ENCODE data around the gene TFF1. TPM values are rescaled to one million over a fixed set of nuclear protein-coding genes. Genes with fewer than 3 reads are reported as not detected.
A peak's percentile ranks its signal among the peaks of the same experiment; 100 is the strongest.

The TFF1 gene
- polyA plus RNA-seq, 3 donors = 0.65 TPM; not detected in 2

DNA sequence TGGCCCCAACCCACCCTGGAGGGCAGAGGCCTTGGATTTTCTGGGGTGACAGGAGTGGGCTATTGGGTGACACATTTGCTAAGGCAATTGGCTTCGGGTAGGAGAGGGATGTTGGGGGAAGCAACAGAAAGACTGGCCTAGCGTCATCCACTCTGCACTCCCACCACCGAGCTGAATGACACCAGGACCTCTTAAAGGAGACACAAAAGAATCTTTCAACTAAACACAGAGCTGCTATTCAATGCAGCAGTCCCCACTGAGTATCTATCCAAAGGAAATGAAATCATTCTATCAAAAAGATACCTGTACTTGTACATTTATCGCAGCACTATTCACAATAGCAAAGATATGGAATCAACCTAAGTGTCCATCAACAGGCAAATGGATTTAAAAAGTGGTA lies 21.7 kb downstream of the TFF1 start:
- no peak for DNase-seq

GRCh38 chr21:42343963-42344510 lies 22.3 kb downstream of the TFF1 start:
- DNase-seq = no peak

GRCh38 chr21:42343556-42343955 lies 22.8 kb downstream of the TFF1 start:
- DNase-seq = no peak

- no peak for DNase-seq
Observed at GRCh38 chr21:42343101-42343500, 23.2 kb downstream of the TFF1 start.

DNA sequence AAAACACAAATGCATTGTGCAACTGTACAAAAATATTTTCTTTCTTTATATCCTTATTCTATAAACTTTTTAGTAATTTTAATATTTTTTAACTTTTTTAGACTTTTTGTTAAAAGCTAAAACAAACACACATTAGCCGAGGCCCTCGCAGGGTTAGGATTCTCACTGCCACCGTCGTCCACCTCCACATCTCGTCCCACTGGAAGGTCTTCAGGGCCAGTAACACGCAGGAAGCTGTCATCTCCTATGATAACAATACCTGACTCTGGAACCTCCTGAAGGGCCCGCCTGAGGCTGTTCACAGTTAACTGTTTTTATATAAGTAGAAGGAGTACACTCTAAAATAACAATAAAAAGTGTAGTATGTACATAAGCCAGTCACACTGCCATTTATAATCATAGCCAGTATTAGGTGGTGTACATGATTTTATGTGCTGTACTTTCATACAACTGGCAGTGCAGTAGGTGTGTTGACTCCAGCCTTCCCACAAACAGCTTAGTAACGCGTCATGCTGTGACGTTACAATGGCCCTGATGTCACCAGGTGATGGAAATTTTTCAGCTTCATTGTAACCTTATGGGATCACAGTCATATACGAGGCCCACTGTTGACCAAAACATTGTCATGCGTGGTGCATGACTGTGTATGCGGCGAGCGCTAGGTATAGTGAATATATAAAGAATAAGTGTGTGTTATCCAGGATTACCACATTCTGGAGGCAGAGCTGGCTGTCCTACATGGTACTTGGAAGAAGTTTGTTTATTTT lies 24.4 kb downstream of the TFF1 start:
- DNase-seq = no peak

GRCh38 chr21:42340187-42341050 lies 25.9 kb downstream of the TFF1 start:
- no peak for DNase-seq

DNA sequence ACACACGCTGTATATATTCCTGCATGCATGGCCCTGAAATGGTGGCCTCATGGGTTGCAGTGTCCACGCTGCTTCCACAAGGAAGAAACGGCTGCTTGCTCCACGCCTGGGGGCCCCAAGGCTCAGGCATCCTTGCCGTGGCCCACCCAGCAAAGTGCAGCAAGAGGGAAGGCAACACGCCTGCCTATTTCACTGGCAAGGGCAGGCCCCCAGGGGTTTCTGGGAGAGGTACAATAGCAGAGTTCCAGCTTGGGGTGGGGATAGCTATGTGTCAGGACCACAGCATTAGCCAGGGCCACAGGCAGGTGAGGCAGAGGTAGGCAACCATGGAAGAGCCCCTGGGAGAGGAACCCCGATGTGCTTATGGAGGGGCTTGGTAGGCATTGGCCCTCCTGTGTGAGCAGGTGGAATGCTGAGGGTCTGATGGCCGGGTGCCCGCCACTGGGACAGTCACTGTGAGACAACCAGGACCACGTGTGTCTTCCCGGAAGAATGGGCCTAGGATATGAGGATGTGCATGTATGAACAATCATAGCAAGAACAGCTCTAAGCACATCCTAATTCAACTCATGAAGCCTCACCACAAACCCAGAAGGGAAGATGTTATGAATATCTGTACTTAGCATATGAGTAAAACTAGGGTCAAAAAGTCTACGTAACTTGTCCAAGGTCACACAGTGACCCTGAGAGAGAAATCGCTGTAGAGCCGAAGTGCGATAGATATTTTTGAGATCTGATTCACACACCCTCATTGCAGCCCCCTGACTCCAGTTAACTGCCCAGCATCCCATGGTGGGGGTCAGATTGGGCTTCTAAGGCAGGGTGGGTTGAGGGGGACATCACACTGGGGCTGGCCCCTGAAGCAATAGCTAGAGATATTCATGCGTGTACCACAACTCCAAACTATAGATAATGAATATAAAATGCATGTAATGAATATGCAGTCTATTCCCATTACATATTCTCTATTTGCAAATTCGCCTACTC lies 27.3 kb downstream of the TFF1 start:
- DNase-seq = no peak

- peak; percentile 88 for DNase-seq
Observed at GRCh38 chr21:42337830-42338728, 28.3 kb downstream of the TFF1 start.

- DNase-seq = no peak
Observed at GRCh38 chr21:42337276-42337675, 29.1 kb downstream of the TFF1 start.

DNA sequence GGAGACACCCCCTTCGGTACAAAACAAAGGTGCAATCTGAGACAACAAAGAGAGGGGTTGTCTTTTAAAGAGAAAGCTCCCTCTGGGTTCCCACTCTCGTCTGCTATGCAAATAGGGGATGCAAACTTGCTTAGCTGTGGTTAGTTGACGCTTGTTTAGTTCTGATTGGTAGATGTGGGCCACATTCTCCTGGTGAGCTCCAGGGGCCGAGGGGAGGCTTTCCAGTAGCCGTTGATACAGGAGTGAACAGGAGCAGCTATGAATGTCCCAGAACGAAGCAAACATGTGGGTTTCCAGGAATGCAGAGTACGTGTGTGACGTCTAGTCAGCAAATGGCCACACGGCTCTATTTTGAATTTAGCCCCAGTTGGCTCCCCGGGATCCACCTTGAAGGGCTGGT lies 30.3 kb downstream of the TFF1 start:
- DNase-seq = no peak

DNA sequence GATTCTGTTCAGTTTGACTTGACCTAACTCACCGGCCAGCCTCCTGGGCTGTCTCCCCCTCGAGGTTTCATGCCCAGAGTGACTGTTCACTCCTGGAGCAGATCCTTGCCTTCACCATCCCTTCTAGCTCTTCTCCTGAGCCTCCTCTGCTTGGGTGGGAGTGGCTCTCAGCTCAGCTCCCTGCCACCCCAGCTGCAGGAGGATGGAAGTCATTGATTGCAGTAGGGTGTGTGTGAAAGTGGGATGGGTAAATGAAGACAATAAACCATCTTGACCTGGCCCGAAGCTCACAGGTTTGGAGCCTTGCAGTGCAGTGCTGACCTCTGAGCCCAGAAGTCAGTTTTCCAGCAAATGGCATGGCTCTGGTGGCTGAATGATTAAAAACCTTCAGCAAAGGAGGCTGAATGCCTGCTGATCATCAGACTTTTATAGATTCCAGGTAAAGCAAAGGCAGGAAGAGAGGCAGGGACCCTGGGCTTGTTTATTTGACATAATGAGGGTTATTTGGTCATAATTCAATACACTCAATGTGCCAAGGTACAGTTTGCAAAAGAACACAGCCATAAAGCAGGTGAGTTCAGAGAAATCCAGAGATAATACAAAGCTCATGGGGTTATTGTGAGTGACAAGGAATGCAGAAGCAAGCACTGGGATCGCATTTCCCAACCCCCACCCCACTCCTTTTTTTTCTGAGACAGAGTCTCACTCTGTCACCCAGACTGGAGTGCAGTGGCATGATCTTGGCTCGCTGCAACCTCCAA lies 33.6 kb downstream of the TFF1 start:
- no peak for DNase-seq

GRCh38 chr21:42331660-42332059 lies 34.7 kb downstream of the TFF1 start:
- no peak for DNase-seq

DNA sequence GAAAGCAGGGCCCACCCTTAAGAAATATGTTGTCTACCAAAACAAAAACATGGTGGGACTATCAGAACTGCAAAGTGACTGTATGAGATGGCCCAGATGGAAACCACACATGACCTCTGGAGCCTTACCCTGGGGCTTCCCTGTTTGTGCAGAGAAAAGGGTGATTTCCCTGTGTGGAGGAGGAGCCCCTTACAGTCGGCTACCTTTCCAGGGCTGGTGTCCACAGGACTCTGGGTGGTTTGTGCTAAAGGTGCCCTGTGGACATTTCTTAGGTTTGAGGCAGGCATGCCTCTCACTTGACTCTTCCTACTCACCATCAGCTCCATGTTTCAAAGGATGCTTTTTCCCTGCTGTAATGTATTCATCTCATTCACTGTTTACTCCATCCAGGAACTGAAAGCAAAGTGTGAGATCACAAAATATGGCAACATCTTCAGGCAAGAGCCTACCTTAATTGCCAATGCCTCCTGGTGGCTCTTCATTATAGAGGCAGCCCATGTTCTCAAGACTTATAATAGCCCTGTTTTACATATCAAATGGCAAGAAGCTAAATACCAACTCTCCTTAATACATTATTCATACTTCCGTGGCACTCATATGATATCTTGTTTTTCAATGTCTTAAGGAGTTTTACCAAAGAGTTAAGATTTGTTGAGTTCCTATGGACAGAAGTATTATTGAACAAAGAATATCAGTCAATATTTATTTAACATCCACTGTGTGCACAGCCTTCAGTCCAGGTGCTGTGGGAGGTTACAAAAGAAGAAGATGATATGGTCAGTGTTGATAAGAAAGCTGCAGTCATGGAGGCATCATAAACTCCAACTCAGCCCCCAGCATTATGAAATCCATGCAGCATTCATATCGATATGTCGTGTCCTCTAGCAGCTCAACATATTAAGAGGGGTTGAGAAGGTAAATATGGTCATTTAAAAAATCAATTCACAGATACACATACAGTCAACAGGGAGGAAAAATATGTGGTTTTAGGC lies 35.7 kb downstream of the TFF1 start:
- DNase-seq = no peak

GRCh38 chr21:42324896-42325295 lies 41.4 kb downstream of the TFF1 start:
- DNase-seq = no peak

GRCh38 chr21:42321845-42322244 lies 44.5 kb downstream of the TFF1 start:
- DNase-seq = no peak

GRCh38 chr21:42321231-42321630 lies 45.1 kb downstream of the TFF1 start:
- DNase-seq = no peak

DNA sequence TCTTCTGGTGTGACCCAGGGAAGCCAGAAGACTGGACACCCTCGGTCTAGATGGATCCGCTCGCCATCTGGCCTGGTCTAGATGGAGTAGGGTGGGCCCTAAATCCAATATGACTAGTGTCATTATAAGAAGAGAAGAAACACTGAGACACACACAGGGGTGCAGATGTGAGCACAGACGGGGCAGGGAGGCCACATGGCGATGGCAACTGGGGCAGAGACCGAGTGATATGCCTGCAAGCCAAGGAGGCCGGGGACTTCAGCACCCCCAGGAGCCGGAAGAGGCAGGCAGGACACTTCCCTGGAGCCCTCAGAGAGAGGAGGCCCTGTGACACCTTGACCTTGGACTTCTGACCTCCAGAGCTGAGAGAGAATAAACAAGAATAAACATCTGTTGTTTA lies 45.5 kb downstream of the TFF1 start:
- DNase-seq = no peak

DNA sequence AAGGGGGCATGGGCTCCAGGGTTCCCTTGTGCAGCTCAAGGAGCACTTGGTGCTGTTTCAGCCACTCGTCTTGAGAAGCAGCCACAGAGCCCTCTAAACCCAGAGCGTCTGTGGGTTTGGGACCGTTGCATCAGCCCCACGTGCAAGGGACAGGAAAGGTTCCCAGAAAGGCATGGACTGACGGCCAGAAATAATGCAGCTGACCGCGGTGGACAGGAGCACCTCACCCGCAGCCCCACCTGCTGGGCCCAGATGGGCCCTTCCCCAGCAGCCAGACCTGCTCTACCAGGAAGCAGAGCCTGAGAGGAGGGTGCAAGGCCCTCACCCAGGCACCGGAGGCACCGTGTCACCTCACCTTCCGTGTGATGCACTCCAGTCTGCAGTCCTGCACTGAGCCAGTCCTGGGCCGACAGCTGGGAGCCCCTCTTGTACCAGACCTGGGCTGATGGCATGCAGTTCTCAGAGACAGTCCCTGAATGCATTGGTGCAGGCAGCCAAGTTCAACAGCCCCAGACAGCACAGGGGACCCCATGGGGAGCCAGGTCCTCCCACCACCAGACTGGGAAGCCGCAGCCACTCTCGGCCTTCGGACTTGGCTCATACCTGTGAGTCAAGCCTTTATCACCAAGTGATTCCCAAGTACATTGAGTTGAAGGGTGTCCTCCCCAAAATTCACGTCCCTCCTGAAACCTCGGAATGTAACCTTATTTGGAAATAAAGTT lies 46.3 kb downstream of the TFF1 start:
- no peak for DNase-seq
